Loucy (cell line): ENCODE measurements around the gene CHST10.

ENCODE experiments used
- EZH2phosphoT487 ChIP-seq: fragments of 200-600 bp; IDR thresholded peaks from 2 replicates; pipeline ENCODE4 v1.6.1; 2018; ENCODE audit warnings: antibody characterized with exemption, mild to moderate bottlenecking, moderate library complexity, borderline replicate concordance
- TF ChIP-seq, protein P1 (sequence below): fragments of 200-600 bp; sonication (generic); conservative IDR thresholded peaks from 2 replicates; pipeline ENCODE4 v1.5.1; 2014; ENCODE audit warnings: mild to moderate bottlenecking, antibody characterized with exemption, low read length

- TF ChIP-seq, protein P1, sequence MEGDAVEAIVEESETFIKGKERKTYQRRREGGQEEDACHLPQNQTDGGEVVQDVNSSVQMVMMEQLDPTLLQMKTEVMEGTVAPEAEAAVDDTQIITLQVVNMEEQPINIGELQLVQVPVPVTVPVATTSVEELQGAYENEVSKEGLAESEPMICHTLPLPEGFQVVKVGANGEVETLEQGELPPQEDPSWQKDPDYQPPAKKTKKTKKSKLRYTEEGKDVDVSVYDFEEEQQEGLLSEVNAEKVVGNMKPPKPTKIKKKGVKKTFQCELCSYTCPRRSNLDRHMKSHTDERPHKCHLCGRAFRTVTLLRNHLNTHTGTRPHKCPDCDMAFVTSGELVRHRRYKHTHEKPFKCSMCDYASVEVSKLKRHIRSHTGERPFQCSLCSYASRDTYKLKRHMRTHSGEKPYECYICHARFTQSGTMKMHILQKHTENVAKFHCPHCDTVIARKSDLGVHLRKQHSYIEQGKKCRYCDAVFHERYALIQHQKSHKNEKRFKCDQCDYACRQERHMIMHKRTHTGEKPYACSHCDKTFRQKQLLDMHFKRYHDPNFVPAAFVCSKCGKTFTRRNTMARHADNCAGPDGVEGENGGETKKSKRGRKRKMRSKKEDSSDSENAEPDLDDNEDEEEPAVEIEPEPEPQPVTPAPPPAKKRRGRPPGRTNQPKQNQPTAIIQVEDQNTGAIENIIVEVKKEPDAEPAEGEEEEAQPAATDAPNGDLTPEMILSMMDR = no peak
- no peak for TF ChIP-seq EZH2phosphoT487
Observed at GRCh38 chr2:100365434-100365833, 52.0 kb downstream of the CHST10 start.
